ENCODE measurements around the gene METRN.

METRN gene

DNA sequence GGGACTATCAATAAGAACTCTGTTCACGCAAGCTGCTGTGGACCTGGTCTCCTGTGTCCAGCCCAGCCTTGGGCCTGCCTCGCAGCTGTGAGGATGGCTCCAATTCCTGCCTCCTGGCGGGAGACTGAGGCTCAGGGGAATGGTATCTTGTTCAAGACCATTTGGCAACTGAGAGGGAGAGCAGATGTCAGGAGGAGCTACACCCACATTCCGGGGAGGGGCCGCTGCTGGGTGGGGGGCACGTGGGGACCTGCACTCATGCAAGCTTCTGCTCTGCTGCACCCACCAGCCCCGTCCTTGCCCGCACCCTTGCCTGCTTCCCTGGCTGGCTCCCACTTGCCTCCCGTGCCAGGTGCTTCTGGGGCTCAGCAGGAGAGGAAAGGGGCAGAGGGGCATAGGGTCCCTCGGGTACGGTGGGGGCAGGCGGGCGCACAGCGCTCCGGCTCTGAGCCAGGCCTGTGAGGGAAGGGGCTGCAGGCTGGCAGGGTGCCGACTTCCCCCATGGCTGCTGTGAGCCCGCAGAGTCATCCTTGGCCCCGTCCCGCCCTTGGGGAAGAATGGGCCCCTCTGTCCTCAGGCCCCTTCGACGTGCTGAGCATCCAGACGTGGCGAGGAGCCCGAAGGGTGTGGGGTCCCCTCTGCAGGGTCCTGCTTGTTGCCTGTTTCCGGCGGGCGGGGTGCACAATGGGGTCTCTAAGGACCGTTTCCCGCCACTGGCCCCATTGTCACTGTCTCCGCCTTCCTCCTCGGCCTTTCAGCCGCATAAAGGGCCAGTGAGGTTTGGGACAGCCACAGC, 2.7 kb downstream of the METRN start:
- DNase-seq, result no peak
- Histone ChIP-seq H3K27ac (ENCODE audit: low read length) (no peak overlapping the region), H3K9me2 (replicated peaks; ENCODE audit: insufficient read depth, low read length) (no peaks in the 10 kb centered on the region), H4K20me1 (ENCODE audit: insufficient read depth, low read length) (no peaks in the 10 kb centered on the region), H3K79me2 (ENCODE audit: low read length) (peaks cover 9% of the 10 kb centered on the region; the same call in 1 of the 2 replicates), H3F3A (ENCODE audit: insufficient read depth, low read length) (peaks cover 10% of the 10 kb centered on the region; the same call in 1 of the 2 replicates), H3K4me2 (ENCODE audit: low read depth, low read length) (no peak overlapping the region), H3K36me3 (replicated peaks; ENCODE audit: insufficient read depth, low read length) (no peaks in the 10 kb centered on the region), H3K27me3 (replicated peaks; ENCODE audit: insufficient read depth, low read length) (peaks cover 25% of the 10 kb centered on the region), H3K9ac (ENCODE audit: low read length) (no peak overlapping the region), H2AFZ (ENCODE audit: low read length) (no peak overlapping the region), H3K9me3 (replicated peaks; ENCODE audit: insufficient read depth, low read length) (no peaks in the 10 kb centered on the region), H3K4me3 (ENCODE audit: low read length) (no peak overlapping the region), H3K4me1 (ENCODE audit: low read length) (peaks cover 16% of the 10 kb centered on the region; the same call in 1 of the 2 replicates)
- TF ChIP-seq EZH2 (optimal IDR thresholded peaks at IDR 0.05; ENCODE audit: low read depth, low read length) (no peak), EZH2phosphoT487 (IDR thresholded peaks at IDR 0.05; ENCODE audit: low read length) (no peak), CTCF (IDR thresholded peaks at IDR 0.05; ENCODE audit: low read length) (no peak)

DNA sequence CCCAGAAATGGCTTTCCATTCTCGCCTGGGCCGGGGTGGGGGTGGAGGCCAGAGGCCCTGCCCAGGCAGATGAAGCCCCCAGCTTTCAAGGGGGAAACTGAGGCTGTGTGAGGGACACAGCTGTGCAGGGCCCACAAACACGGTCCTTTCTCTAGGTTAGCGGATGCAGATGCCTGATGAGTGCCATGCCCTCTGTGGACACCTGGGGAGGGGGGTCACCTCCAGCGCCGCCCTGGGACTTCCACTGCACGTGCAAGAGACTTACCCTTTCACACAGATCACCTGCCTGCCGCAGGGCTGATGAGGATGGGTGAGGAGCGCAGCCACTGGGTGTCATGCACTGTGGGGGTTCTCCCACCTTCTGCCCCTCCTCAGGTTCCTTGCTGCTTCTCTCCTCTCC, 3.5 kb downstream of the METRN start:
- Histone ChIP-seq H3F3A (ENCODE audit: insufficient read depth, low read length) (peaks cover 10% of the 10 kb centered on the region; the same call in 1 of the 2 replicates), H3K27ac (ENCODE audit: low read length) (no peak overlapping the region), H3K36me3 (replicated peaks; ENCODE audit: insufficient read depth, low read length) (no peaks in the 10 kb centered on the region), H3K27me3 (replicated peaks; ENCODE audit: insufficient read depth, low read length) (peaks cover 25% of the 10 kb centered on the region), H3K9me2 (replicated peaks; ENCODE audit: insufficient read depth, low read length) (no peaks in the 10 kb centered on the region), H3K9me3 (replicated peaks; ENCODE audit: insufficient read depth, low read length) (no peaks in the 10 kb centered on the region), H2AFZ (ENCODE audit: low read length) (no peak overlapping the region), H3K9ac (ENCODE audit: low read length) (no peak overlapping the region), H3K4me2 (ENCODE audit: low read depth, low read length) (no peak overlapping the region), H3K4me1 (ENCODE audit: low read length) (peaks cover 16% of the 10 kb centered on the region; the same call in 1 of the 2 replicates), H4K20me1 (ENCODE audit: insufficient read depth, low read length) (no peaks in the 10 kb centered on the region), H3K79me2 (ENCODE audit: low read length) (peaks cover 9% of the 10 kb centered on the region; the same call in 1 of the 2 replicates), H3K4me3 (ENCODE audit: low read length) (no peak overlapping the region)
- no peak for TF ChIP-seq CTCF (IDR thresholded peaks at IDR 0.05; ENCODE audit: low read length)
- TF ChIP-seq EZH2phosphoT487 (IDR thresholded peaks at IDR 0.05; ENCODE audit: low read length), result no peak
- TF ChIP-seq EZH2 (optimal IDR thresholded peaks at IDR 0.05; ENCODE audit: low read depth, low read length), result no peak
- DNase-seq, result no peak

DNA sequence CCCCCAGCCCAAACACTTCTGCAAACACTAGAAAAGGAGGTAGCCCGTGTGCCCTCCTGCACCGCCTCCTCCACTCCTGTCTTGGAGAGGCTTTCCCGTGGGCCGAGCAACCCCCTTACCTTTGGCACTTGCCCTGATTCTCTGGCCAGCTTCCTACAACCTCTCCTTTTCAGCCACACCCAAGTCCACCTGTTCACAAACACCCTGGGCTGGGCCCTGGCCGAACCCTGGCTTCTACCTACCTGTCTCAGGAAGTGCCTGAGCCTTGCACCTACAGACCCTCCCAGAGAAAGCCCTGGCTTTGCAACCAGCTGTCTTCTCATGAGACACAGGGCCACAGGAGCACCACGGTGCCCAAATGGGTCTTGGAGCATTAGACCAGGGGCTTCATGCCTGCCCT, 4.0 kb downstream of the METRN start:
- Histone ChIP-seq H3K9ac (ENCODE audit: low read length) (no peak overlapping the region), H3F3A (ENCODE audit: insufficient read depth, low read length) (peaks cover 10% of the 10 kb centered on the region; the same call in 1 of the 2 replicates), H3K4me2 (ENCODE audit: low read depth, low read length) (no peak overlapping the region), H3K27me3 (replicated peaks; ENCODE audit: insufficient read depth, low read length) (peaks cover 25% of the 10 kb centered on the region), H3K9me3 (replicated peaks; ENCODE audit: insufficient read depth, low read length) (no peaks in the 10 kb centered on the region), H2AFZ (ENCODE audit: low read length) (no peak overlapping the region), H3K9me2 (replicated peaks; ENCODE audit: insufficient read depth, low read length) (no peaks in the 10 kb centered on the region), H3K27ac (ENCODE audit: low read length) (no peak overlapping the region), H4K20me1 (ENCODE audit: insufficient read depth, low read length) (no peaks in the 10 kb centered on the region), H3K79me2 (ENCODE audit: low read length) (peaks cover 9% of the 10 kb centered on the region; the same call in 1 of the 2 replicates), H3K36me3 (replicated peaks; ENCODE audit: insufficient read depth, low read length) (no peaks in the 10 kb centered on the region), H3K4me3 (ENCODE audit: low read length) (no peak overlapping the region), H3K4me1 (ENCODE audit: low read length) (peaks cover 16% of the 10 kb centered on the region; the same call in 1 of the 2 replicates)
- no peak for DNase-seq
- TF ChIP-seq CTCF (IDR thresholded peaks at IDR 0.05; ENCODE audit: low read length), result no peak
- no peak for TF ChIP-seq EZH2phosphoT487 (IDR thresholded peaks at IDR 0.05; ENCODE audit: low read length)
- TF ChIP-seq EZH2 (optimal IDR thresholded peaks at IDR 0.05; ENCODE audit: low read depth, low read length), result no peak

Measured in MM.1S (cell line).